ENCODE results near the gene PSMD11. TPM values are rescaled to one million over a fixed set of nuclear protein-coding genes. Genes with fewer than 3 reads are reported as not detected.

Gene PSMD11
- total RNA-seq, 1 donor from 2014 or later, result 74.2 TPM

DNA sequence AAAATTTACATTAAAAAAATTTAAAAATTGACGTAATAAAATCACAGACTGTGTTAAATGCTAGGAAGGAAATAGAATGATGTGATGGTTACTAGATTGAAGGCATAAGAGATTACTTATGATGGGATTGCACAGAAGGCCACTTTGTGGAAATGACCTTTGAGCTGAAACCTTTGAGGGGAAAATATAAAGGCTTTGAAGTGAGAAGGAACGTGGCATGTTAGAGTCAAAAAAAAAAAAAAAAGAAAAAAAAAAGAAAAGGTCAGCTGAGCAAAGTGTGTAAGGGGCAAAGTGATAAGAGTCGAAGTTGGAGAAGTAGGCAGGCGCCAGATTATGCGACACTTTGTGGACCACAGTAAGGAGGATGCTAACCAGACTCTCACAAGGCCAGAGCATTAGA is 3.6 kb upstream of the PSMD11 start:
- TF ChIP-seq, protein P1, sequence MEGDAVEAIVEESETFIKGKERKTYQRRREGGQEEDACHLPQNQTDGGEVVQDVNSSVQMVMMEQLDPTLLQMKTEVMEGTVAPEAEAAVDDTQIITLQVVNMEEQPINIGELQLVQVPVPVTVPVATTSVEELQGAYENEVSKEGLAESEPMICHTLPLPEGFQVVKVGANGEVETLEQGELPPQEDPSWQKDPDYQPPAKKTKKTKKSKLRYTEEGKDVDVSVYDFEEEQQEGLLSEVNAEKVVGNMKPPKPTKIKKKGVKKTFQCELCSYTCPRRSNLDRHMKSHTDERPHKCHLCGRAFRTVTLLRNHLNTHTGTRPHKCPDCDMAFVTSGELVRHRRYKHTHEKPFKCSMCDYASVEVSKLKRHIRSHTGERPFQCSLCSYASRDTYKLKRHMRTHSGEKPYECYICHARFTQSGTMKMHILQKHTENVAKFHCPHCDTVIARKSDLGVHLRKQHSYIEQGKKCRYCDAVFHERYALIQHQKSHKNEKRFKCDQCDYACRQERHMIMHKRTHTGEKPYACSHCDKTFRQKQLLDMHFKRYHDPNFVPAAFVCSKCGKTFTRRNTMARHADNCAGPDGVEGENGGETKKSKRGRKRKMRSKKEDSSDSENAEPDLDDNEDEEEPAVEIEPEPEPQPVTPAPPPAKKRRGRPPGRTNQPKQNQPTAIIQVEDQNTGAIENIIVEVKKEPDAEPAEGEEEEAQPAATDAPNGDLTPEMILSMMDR (IDR thresholded peaks at IDR 0.05; ENCODE audit: insufficient read depth, low read length, severe bottlenecking), result no peak
- FAIRE-seq (no peak), DNase-seq (ENCODE audit: low read depth) (no peak)
- H3K4me3 ChIP-seq (ENCODE audit: low read depth, low read length), result no peak overlapping the region
- no peaks in the 10 kb centered on the region for H3K27me3 ChIP-seq (ENCODE audit: control insufficient read depth, insufficient read depth, low read length)
- H3K36me3 ChIP-seq (ENCODE audit: control insufficient read depth, insufficient read depth, low read length), result no peaks in the 10 kb centered on the region

DNA sequence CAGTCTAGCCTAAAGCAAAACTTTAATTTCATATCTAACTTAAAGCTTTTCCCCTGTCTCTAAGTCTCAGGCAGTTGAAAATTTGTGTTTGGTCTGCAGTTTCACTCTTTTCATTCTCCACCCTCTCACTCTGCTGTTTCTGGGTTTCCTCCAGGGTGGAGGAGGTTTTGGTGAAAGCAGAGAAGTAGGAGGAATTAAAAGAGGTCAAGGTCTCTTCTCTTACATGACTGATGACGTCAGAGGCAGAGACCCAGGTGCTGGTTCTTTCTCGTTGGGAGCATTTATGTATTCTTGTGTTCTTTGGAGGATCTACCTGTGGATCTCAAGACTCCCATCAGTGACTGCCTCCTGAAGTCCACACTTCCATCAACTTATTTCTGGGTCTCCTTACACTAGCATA is 2.4 kb upstream of the PSMD11 start:
- FAIRE-seq (no peak), DNase-seq (ENCODE audit: low read depth) (no peak)
- TF ChIP-seq, protein P1 (IDR thresholded peaks at IDR 0.05; ENCODE audit: insufficient read depth, low read length, severe bottlenecking), result no peak
- Histone ChIP-seq H3K36me3 (ENCODE audit: control insufficient read depth, insufficient read depth, low read length) (peaks cover 1% of the 10 kb centered on the region), H3K27me3 (ENCODE audit: control insufficient read depth, insufficient read depth, low read length) (no peaks in the 10 kb centered on the region), H3K4me3 (ENCODE audit: low read depth, low read length) (no peak overlapping the region)

DNA sequence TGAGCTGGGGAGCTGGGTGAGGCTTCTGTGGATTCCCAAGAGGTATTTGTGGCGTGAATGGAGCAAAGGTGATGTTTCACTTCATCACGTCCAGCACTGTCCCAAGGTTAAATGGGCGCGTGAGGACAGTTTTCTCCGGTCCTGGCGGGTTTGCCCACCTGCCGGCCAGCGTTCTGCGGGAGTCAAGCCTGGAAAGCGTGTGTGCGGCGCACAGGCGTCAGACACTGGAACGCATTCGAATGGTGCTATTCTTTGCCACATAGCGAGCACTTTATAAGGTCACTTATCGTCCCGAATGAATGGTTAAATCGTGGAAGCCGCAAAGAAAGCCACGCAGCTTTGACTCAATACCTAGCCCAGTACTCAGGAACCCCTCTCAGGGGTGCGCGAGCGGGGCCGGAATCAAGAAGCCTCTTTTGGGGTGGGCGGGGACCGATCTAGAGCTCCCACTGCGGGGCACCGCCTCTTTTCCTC is 446 bp upstream of the PSMD11 start:
- no peaks in the 10 kb centered on the region for H3K27me3 ChIP-seq (ENCODE audit: control insufficient read depth, insufficient read depth, low read length)
- DNase-seq (ENCODE audit: low read depth) (no peak), FAIRE-seq (no peak)
- TF ChIP-seq, protein P1 (IDR thresholded peaks at IDR 0.05; ENCODE audit: insufficient read depth, low read length, severe bottlenecking), result no peak
- H3K4me3 ChIP-seq (ENCODE audit: low read depth, low read length), result peak overlapping the region; percentile 91
- peaks cover 4% of the 10 kb centered on the region for H3K36me3 ChIP-seq (ENCODE audit: control insufficient read depth, insufficient read depth, low read length)

DNA sequence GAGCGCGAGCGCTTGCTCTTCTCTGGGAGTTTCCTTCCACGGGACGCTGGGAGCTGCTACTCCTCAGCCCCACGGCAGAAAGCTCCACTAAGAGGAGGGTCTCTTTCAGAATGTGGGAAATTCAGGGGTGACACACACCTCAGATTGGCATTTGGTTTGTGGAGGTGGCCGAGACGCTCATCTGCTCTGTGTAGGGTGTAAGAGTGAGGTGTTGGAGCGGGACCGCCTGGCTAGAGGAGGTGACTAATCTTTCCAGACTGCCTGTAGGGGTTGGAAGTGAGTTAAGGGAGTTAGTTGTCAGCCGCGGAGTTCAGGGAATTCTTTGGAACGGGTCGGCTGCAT is 735 bp downstream of the PSMD11 start:
- peaks cover 4% of the 10 kb centered on the region for H3K36me3 ChIP-seq (ENCODE audit: control insufficient read depth, insufficient read depth, low read length)
- no peaks in the 10 kb centered on the region for H3K27me3 ChIP-seq (ENCODE audit: control insufficient read depth, insufficient read depth, low read length)
- FAIRE-seq (no peak), DNase-seq (ENCODE audit: low read depth) (peak; percentile 82)
- TF ChIP-seq, protein P1 (IDR thresholded peaks at IDR 0.05; ENCODE audit: insufficient read depth, low read length, severe bottlenecking), result no peak
- peak overlapping the region; percentile 91 for H3K4me3 ChIP-seq (ENCODE audit: low read depth, low read length)

DNA sequence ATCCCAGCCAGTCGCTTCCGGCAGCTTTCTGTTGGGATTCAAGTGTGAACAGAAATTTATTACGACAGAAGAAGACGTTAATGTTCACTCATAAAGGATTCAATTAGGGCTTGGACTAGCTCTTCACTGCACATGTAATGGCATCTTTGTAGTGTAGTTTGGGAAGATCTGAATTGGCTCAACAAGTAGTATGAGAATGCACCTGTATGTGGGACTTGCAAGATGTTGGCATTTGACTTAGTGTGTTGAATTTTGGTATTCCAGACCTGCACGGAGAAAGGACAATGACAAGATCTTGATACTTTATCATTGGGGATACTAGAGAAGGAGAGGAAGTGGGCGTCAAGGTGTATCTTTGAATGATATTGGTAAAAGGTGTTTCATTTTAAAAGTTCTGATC is 1.2 kb downstream of the PSMD11 start:
- FAIRE-seq, result no peak
- no peaks in the 10 kb centered on the region for H3K27me3 ChIP-seq (ENCODE audit: control insufficient read depth, insufficient read depth, low read length)
- H3K36me3 ChIP-seq (ENCODE audit: control insufficient read depth, insufficient read depth, low read length), result peaks cover 4% of the 10 kb centered on the region
- no peak for DNase-seq (ENCODE audit: low read depth)
- peak overlapping the region; percentile 91 for H3K4me3 ChIP-seq (ENCODE audit: low read depth, low read length)
- TF ChIP-seq, protein P1 (IDR thresholded peaks at IDR 0.05; ENCODE audit: insufficient read depth, low read length, severe bottlenecking), result no peak

DNA sequence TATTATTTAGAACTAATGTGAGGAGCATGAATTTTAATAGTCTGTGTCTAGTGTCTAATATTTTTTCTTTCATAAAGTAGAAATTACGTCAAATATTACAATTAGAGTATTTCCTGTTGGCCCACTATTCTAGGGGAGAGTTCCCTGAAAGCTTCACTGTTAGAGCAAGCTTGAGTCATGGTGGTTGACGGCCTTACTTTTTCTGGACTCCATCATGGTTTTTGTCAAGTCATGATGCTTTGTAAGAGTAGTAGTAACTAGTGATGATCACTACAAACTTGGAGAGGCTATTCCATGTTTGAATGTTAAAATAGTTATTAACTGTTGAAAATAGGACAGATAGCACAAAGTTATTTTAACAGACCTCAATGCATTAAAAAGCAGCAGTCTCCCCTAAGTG is 1.7 kb downstream of the PSMD11 start:
- peaks cover 4% of the 10 kb centered on the region for H3K36me3 ChIP-seq (ENCODE audit: control insufficient read depth, insufficient read depth, low read length)
- TF ChIP-seq, protein P1 (IDR thresholded peaks at IDR 0.05; ENCODE audit: insufficient read depth, low read length, severe bottlenecking), result no peak
- FAIRE-seq, result no peak
- H3K27me3 ChIP-seq (ENCODE audit: control insufficient read depth, insufficient read depth, low read length), result no peaks in the 10 kb centered on the region
- DNase-seq (ENCODE audit: low read depth), result peak; percentile 38
- H3K4me3 ChIP-seq (ENCODE audit: low read depth, low read length), result no peak overlapping the region
